HepG2 (cell line): ENCODE data around the gene UBXN2A. TPM values are rescaled to one million over a fixed set of nuclear protein-coding genes. Genes with fewer than 3 reads are reported as not detected.

Source experiments
- ATRX ChIP-seq: sonication (generic); formaldehyde crosslinking; IDR thresholded peaks from 2 replicates; pipeline ENCODE4 v1.4.0; 2020; ENCODE audit warnings: missing genetic modification reagents, borderline replicate concordance
- CENPT ChIP-seq: sonication (generic); formaldehyde crosslinking; IDR thresholded peaks from 2 replicates; pipeline ENCODE4 v1.8.0; 2022; ENCODE audit warnings: low read depth, mild to moderate bottlenecking, moderate library complexity, missing genetic modification reagents
- GABPA ChIP-seq, 2 experiments: IDR thresholded peaks; 2 replicates each; pipeline ENCODE4 v1.6.1; 2011 to 2016; ENCODE audit warnings: low read depth in 2 of 2, low read length in 1 of 2, missing biosample characterization in 1 of 2, missing genetic modification characterization in 1 of 2
- JDP2 ChIP-seq: sonication (generic); formaldehyde crosslinking; IDR thresholded peaks from 2 replicates; pipeline ENCODE4 v1.8.1; 2022; ENCODE audit warnings: missing genetic modification reagents, borderline replicate concordance
- KDM5B ChIP-seq: sonication (generic); formaldehyde crosslinking; IDR thresholded peaks from 2 replicates; pipeline ENCODE4 v1.4.0; 2020; ENCODE audit warnings: missing genetic modification reagents, mild to moderate bottlenecking, borderline replicate concordance
- NFIC ChIP-seq: IDR thresholded peaks from 2 replicates; pipeline ENCODE4 v1.6.1; 2012; ENCODE audit warnings: mild to moderate bottlenecking, low read length, inconsistent platforms
- POLR2G ChIP-seq: fragments of 200-400 bp; formaldehyde crosslinking; IDR thresholded peaks from 2 replicates; pipeline ENCODE4 v1.6.1; 2018; ENCODE audit warnings: mild to moderate bottlenecking, low read depth, low read length, moderate library complexity
- PPARG ChIP-seq: conservative IDR thresholded peaks from 2 replicates; pipeline ENCODE4 v1.6.1; 2016; ENCODE audit warnings: missing biosample characterization, missing genetic modification reagents
- SMARCE1 ChIP-seq: fragments of 450-650 bp; IDR thresholded peaks from 2 replicates; pipeline ENCODE4 v1.6.1; 2017; ENCODE audit warnings: borderline replicate concordance
- ZFY ChIP-seq: sonication (generic); formaldehyde crosslinking; IDR thresholded peaks from 2 replicates; pipeline ENCODE4 v1.4.0; 2020; ENCODE audit warnings: missing genetic modification reagents
- ZNF563 ChIP-seq: sonication (generic); formaldehyde crosslinking; IDR thresholded peaks from 2 replicates; pipeline ENCODE4 v1.8.0; 2022; ENCODE audit warnings: mild to moderate bottlenecking, moderate library complexity, missing genetic modification reagents
- ZNF737 ChIP-seq: sonication (generic); formaldehyde crosslinking; IDR thresholded peaks from 2 replicates; pipeline ENCODE4 v1.5.0; 2020; ENCODE audit warnings: missing genetic modification reagents, mild to moderate bottlenecking, borderline replicate concordance
- ZNF782 ChIP-seq: sonication (generic); formaldehyde crosslinking; IDR thresholded peaks from 2 replicates; pipeline ENCODE4 v1.4.0; 2020; ENCODE audit warnings: missing genetic modification reagents, mild to moderate bottlenecking, borderline replicate concordance
- ZSCAN21 ChIP-seq: sonication (generic); formaldehyde crosslinking; IDR thresholded peaks from 2 replicates; pipeline ENCODE4 v1.8.0; 2022; ENCODE audit warnings: mild to moderate bottlenecking, missing genetic modification reagents, moderate library complexity, borderline replicate concordance
- polyA plus RNA-seq, 8 experiments: library from polyadenylated mRNA; depleted of rRNA in 3 of 8; stranded (reverse) in 7 of 8; unstranded in 1 of 8; fragments of >200 nt; fragmentation: Illumina TruSeq in 4 of 8; extraction: Trizol in 4 of 8; gene quantifications; 2 replicates each; pipeline versions ENCODE4 v1.2.1 to v1.2.3, GENCODE V29; 2011 to 2016; ENCODE audit warnings: low read depth in 4 of 8, missing spikeins in 1 of 8, mixed read lengths in 1 of 8; ENCODE audit not compliant: insufficient read depth in 1 of 8
- total RNA-seq, 5 experiments: library from RNA; depleted of rRNA; stranded (reverse); fragments of >200 nt; fragmentation: Illumina TruSeq; extraction: Trizol; gene quantifications; 2 replicates each; pipeline ENCODE4 v1.2.3, GENCODE V29; 2016; ENCODE audit warnings: low read depth in 1 of 5
- TF ChIP-seq, protein P1 (sequence below): sonication (generic); formaldehyde crosslinking; IDR thresholded peaks from 2 replicates; pipeline ENCODE4 v1.9.0; 2022; ENCODE audit warnings: missing genetic modification reagents, mild to moderate bottlenecking, borderline replicate concordance
- TF ChIP-seq, protein P2 (sequence below): sonication (generic); formaldehyde crosslinking; IDR thresholded peaks from 2 replicates; pipeline ENCODE4 v1.5.0; 2020; ENCODE audit warnings: missing genetic modification reagents
- TF ChIP-seq, protein P3 (sequence below): IDR thresholded peaks from 2 replicates; pipeline ENCODE4 v1.6.1; 2016; ENCODE audit warnings: mild to moderate bottlenecking
- TF ChIP-seq, protein P4 (sequence below): sonication (generic); formaldehyde crosslinking; IDR thresholded peaks from 2 replicates; pipeline ENCODE4 v1.4.0; 2020; ENCODE audit warnings: missing genetic modification reagents
- TF ChIP-seq, protein P5 (sequence below): sonication (generic); formaldehyde crosslinking; IDR thresholded peaks from 2 replicates; pipeline ENCODE4 v1.4.0; 2020; ENCODE audit warnings: missing genetic modification reagents, borderline replicate concordance

The UBXN2A gene
- total and polyA plus RNA-seq, 2 of the 13 experiments (the other 11 are each of a cell fraction or from before 2014, with no cell fraction given) = 8.3 to 20.9 TPM

DNA sequence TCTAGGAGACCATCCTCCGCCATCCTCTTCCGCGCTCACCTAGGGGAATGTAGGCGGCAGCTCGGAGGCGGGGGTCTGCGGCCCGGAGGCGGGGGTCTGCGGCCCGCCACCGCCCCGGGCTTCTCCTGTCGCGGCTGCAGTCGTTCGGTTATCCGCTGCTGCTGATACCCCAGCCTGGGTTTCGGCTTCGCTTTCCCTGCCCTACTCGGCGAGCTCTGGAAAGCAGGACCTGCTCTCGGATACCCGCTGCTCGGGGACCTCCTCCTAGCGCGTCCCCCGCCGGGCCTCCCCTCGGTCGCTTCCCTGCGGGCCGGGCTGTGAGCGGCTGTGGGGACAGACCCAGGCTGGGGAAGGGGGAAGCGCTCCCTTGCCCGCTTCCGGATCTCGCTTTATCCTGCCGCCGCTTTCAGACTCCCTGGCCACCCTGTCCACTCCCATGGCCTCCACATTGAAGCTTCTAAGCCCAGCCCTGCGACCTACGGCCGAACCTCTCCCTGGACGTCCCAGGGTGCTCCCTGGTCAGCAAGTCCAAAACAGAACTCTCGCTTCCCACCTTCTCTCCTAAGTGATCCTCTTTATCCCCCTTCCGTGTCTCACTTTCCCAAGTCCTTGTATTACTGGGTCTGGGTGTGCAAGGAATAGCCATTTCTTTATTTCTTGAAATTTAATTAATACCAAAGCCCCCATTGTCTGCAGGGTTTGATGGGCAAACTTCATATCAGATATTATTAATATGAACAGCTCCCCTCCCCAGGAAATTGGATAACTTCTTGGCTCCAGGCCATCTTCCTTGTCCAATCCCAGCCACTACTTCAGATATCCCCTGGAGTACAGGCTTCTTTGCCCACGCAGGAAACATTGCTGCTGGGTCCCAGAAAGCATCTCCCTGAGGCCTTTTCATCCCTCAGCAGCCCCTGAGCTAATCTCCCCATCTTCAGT is 110.0 kb downstream of the UBXN2A start (continued):
- TF ChIP-seq, protein P1, sequence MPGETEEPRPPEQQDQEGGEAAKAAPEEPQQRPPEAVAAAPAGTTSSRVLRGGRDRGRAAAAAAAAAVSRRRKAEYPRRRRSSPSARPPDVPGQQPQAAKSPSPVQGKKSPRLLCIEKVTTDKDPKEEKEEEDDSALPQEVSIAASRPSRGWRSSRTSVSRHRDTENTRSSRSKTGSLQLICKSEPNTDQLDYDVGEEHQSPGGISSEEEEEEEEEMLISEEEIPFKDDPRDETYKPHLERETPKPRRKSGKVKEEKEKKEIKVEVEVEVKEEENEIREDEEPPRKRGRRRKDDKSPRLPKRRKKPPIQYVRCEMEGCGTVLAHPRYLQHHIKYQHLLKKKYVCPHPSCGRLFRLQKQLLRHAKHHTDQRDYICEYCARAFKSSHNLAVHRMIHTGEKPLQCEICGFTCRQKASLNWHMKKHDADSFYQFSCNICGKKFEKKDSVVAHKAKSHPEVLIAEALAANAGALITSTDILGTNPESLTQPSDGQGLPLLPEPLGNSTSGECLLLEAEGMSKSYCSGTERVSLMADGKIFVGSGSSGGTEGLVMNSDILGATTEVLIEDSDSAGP = peak; percentile 43
- TF ChIP-seq ZSCAN21 (CRISPR knock-in tag) = peak; percentile 54; the same call in 1 of the 2 replicates
- no peak for TF ChIP-seq GABPA (IDR thresholded peaks at IDR 0.05; ENCODE audit: low read depth, low read length)
- peak; percentile 34 for TF ChIP-seq GABPA (CRISPR knock-in tag; IDR thresholded peaks at IDR 0.05; ENCODE audit: low read depth)
- no peak for TF ChIP-seq JDP2 (CRISPR knock-in tag)
- no peak for TF ChIP-seq NFIC
- TF ChIP-seq, protein P2, sequence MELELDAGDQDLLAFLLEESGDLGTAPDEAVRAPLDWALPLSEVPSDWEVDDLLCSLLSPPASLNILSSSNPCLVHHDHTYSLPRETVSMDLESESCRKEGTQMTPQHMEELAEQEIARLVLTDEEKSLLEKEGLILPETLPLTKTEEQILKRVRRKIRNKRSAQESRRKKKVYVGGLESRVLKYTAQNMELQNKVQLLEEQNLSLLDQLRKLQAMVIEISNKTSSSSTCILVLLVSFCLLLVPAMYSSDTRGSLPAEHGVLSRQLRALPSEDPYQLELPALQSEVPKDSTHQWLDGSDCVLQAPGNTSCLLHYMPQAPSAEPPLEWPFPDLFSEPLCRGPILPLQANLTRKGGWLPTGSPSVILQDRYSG = 0 out of 2 replicates have a peak, but pooled peaks have one; percentile 27
- 0 out of 2 replicates have a peak, but pooled peaks have one; percentile 41 for TF ChIP-seq ZNF563 (CRISPR knock-in tag)
- TF ChIP-seq ZNF782 (CRISPR knock-in tag) = no peak
- TF ChIP-seq CENPT (CRISPR knock-in tag) = no peak
- 0 out of 2 replicates have a peak, but pooled peaks have one; percentile 28 for TF ChIP-seq PPARG (CRISPR knock-in tag)
- TF ChIP-seq, protein P3, sequence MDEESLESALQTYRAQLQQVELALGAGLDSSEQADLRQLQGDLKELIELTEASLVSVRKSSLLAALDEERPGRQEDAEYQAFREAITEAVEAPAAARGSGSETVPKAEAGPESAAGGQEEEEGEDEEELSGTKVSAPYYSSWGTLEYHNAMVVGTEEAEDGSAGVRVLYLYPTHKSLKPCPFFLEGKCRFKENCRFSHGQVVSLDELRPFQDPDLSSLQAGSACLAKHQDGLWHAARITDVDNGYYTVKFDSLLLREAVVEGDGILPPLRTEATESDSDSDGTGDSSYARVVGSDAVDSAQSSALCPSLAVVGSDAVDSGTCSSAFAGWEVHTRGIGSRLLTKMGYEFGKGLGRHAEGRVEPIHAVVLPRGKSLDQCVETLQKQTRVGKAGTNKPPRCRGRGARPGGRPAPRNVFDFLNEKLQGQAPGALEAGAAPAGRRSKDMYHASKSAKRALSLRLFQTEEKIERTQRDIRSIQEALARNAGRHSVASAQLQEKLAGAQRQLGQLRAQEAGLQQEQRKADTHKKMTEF (CRISPR knock-in tag) = no peak; the same call in none of the 2 replicates
- TF ChIP-seq, protein P4, sequence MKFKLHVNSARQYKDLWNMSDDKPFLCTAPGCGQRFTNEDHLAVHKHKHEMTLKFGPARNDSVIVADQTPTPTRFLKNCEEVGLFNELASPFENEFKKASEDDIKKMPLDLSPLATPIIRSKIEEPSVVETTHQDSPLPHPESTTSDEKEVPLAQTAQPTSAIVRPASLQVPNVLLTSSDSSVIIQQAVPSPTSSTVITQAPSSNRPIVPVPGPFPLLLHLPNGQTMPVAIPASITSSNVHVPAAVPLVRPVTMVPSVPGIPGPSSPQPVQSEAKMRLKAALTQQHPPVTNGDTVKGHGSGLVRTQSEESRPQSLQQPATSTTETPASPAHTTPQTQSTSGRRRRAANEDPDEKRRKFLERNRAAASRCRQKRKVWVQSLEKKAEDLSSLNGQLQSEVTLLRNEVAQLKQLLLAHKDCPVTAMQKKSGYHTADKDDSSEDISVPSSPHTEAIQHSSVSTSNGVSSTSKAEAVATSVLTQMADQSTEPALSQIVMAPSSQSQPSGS (CRISPR knock-in tag) = no peak
- TF ChIP-seq ZNF737 (CRISPR knock-in tag) = 0 out of 2 replicates have a peak, but pooled peaks have one; percentile 7
- TF ChIP-seq POLR2G = no peak
- peak; percentile 44; the same call in 1 of the 2 replicates for TF ChIP-seq ZFY (CRISPR knock-in tag)
- 0 out of 2 replicates have a peak, but pooled peaks have one; percentile 22 for TF ChIP-seq KDM5B (CRISPR knock-in tag)
- no peak for TF ChIP-seq SMARCE1
- TF ChIP-seq, protein P5, sequence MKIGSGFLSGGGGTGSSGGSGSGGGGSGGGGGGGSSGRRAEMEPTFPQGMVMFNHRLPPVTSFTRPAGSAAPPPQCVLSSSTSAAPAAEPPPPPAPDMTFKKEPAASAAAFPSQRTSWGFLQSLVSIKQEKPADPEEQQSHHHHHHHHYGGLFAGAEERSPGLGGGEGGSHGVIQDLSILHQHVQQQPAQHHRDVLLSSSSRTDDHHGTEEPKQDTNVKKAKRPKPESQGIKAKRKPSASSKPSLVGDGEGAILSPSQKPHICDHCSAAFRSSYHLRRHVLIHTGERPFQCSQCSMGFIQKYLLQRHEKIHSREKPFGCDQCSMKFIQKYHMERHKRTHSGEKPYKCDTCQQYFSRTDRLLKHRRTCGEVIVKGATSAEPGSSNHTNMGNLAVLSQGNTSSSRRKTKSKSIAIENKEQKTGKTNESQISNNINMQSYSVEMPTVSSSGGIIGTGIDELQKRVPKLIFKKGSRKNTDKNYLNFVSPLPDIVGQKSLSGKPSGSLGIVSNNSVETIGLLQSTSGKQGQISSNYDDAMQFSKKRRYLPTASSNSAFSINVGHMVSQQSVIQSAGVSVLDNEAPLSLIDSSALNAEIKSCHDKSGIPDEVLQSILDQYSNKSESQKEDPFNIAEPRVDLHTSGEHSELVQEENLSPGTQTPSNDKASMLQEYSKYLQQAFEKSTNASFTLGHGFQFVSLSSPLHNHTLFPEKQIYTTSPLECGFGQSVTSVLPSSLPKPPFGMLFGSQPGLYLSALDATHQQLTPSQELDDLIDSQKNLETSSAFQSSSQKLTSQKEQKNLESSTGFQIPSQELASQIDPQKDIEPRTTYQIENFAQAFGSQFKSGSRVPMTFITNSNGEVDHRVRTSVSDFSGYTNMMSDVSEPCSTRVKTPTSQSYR (CRISPR knock-in tag) = no peak
- no peak for TF ChIP-seq ATRX (CRISPR knock-in tag)
